ENCODE data around the gene NUP205.

Gene NUP205

GRCh38 chr7:135693558-135693957 lies 135.8 kb downstream of the NUP205 start:
- TF ChIP-seq CTCF (IDR thresholded peaks at IDR 0.05; ENCODE audit: insufficient read depth, low read length, missing control alignments), result no peak
- H3K4me3 ChIP-seq (ENCODE audit: low read depth, low read length), result no peak overlapping the region
- CTCF ChIA-PET, result interaction anchor here (1.6 kb wide), 1 partner anchor 17 kb away, joined by 4 read pairs; no protein-coding TSS in a partner anchor
- no peak for DNase-seq (ENCODE audit: low read depth, low spot score)
- POLR2A ChIA-PET, result no interaction called here

- DNase-seq (ENCODE audit: low read depth, low spot score), result no peak
- no peak overlapping the region for H3K4me3 ChIP-seq (ENCODE audit: low read depth, low read length)
- CTCF ChIA-PET, result interaction anchor here (8.9 kb wide), 1 partner anchor 14 kb away, joined by 53 read pairs; no protein-coding TSS in a partner anchor
- POLR2A ChIA-PET, result no interaction called here
- TF ChIP-seq CTCF (IDR thresholded peaks at IDR 0.05; ENCODE audit: insufficient read depth, low read length, missing control alignments), result no peak
These were observed 139.7 kb downstream of the NUP205 start for GRCh38 chr7:135697276-135698049.
